Measurements from ENCODE around the gene RPF1. TPM values are rescaled to one million over a fixed set of nuclear protein-coding genes. Genes with fewer than 3 reads are reported as not detected.
"Not testable (repeated sequence)": the region's sequence is repeated elsewhere in the genome, so short reads cannot be mapped to it uniquely, and the experiment has no call there.

RPF1 gene
- polyA plus RNA-seq, 1 donor (not counting 4 experiments of a cell fraction or from before 2014, with no cell fraction given) = 57.8 TPM

- dilution Hi-C loops (cut with MboI; ENCODE audit: extremely low pct_ligation_motif_present, low sequenced_read_pairs) = no loop called here
- FAIRE-seq (no peak), DNase-seq (ENCODE audit: low read depth, low spot score) (no peak)
- peak overlapping the region; percentile 65 to 100 (median 99) for H3K4me3 ChIP-seq (ENCODE audit: control insufficient read depth in 2 of 3, extremely low read depth in 1 of 3, insufficient read depth in 2 of 3, low read depth in 1 of 3, low read length in 3 of 3)
- peaks cover 38% of the 10 kb centered on the region for H3K79me2 ChIP-seq (ENCODE audit: control insufficient read depth, insufficient read depth, low read length)
- peaks cover 2% of the 10 kb centered on the region for H4K20me1 ChIP-seq (ENCODE audit: control insufficient read depth, extremely low read depth, insufficient read depth, low read length)
- H3K9me3 ChIP-seq (ENCODE audit: control insufficient read depth, low read depth, low read length) = no peaks in the 10 kb centered on the region
- no peaks in the 10 kb centered on the region for H3K27me3 ChIP-seq (ENCODE audit: control insufficient read depth, extremely low read depth, insufficient read depth, low read length)
- H3K36me3 ChIP-seq (ENCODE audit: control insufficient read depth in 2 of 2, extremely low read depth in 1 of 2, insufficient read depth in 2 of 2, low read length in 2 of 2) = no peaks in the 10 kb centered on the region
- peak overlapping the region; percentile 72 for H3K4me2 ChIP-seq (ENCODE audit: control insufficient read depth, extremely low read depth, insufficient read depth, low read depth, low read length)
- peak overlapping the region; percentile 89 for H2AFZ ChIP-seq (ENCODE audit: control insufficient read depth, low read length)
- TF ChIP-seq, protein P1, sequence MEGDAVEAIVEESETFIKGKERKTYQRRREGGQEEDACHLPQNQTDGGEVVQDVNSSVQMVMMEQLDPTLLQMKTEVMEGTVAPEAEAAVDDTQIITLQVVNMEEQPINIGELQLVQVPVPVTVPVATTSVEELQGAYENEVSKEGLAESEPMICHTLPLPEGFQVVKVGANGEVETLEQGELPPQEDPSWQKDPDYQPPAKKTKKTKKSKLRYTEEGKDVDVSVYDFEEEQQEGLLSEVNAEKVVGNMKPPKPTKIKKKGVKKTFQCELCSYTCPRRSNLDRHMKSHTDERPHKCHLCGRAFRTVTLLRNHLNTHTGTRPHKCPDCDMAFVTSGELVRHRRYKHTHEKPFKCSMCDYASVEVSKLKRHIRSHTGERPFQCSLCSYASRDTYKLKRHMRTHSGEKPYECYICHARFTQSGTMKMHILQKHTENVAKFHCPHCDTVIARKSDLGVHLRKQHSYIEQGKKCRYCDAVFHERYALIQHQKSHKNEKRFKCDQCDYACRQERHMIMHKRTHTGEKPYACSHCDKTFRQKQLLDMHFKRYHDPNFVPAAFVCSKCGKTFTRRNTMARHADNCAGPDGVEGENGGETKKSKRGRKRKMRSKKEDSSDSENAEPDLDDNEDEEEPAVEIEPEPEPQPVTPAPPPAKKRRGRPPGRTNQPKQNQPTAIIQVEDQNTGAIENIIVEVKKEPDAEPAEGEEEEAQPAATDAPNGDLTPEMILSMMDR (optimal IDR thresholded peaks at IDR 0.05 in 1 of 3, IDR thresholded peaks at IDR 0.05 in 1 of 3, conservative IDR thresholded peaks at IDR 0.05 in 1 of 3; ENCODE audit: extremely low read depth in 1 of 3, insufficient read depth in 2 of 3, low read length in 3 of 3) = no peak
- no peak for TF ChIP-seq EZH2 (IDR thresholded peaks at IDR 0.05; ENCODE audit: low read length)
- peak overlapping the region; percentile 98 for H3K9ac ChIP-seq (ENCODE audit: control insufficient read depth, extremely low read depth, insufficient read depth, low read length)
- peak overlapping the region; percentile 97 for H3K27ac ChIP-seq (ENCODE audit: control insufficient read depth, insufficient read depth, low read length)
- peaks cover 15% of the 10 kb centered on the region for H3K4me1 ChIP-seq (ENCODE audit: control insufficient read depth, extremely low read depth, insufficient read depth, low read length)
- no peaks in the 10 kb centered on the region for H3K9me1 ChIP-seq (ENCODE audit: control insufficient read depth, extremely low read depth, insufficient read depth, low read length)
These were observed 27.8 kb downstream of the RPF1 start for GRCh38 chr1:84506729-84507453.

- Histone ChIP-seq H3K79me2 (ENCODE audit: control insufficient read depth, insufficient read depth, low read length) (peaks cover 28% of the 10 kb centered on the region), H3K4me1 (ENCODE audit: control insufficient read depth, extremely low read depth, insufficient read depth, low read length) (peaks cover 15% of the 10 kb centered on the region)
- H3K27ac ChIP-seq (ENCODE audit: control insufficient read depth, insufficient read depth, low read length); H3K36me3 ChIP-seq (ENCODE audit: control insufficient read depth in 2 of 2, extremely low read depth in 1 of 2, insufficient read depth in 2 of 2, low read length in 2 of 2); H3K9me1 ChIP-seq (ENCODE audit: control insufficient read depth, extremely low read depth, insufficient read depth, low read length); dilution Hi-C loops (cut with MboI; ENCODE audit: extremely low pct_ligation_motif_present, low sequenced_read_pairs); H3K4me2 ChIP-seq (ENCODE audit: control insufficient read depth, extremely low read depth, insufficient read depth, low read depth, low read length); H3K4me3 ChIP-seq (ENCODE audit: control insufficient read depth in 2 of 3, extremely low read depth in 1 of 3, insufficient read depth in 2 of 3, low read depth in 1 of 3, low read length in 3 of 3); H3K9ac ChIP-seq (ENCODE audit: control insufficient read depth, extremely low read depth, insufficient read depth, low read length); DNase-seq (ENCODE audit: low read depth, low spot score); H3K27me3 ChIP-seq (ENCODE audit: control insufficient read depth, extremely low read depth, insufficient read depth, low read length); FAIRE-seq; H4K20me1 ChIP-seq (ENCODE audit: control insufficient read depth, extremely low read depth, insufficient read depth, low read length); H3K9me3 ChIP-seq (ENCODE audit: control insufficient read depth, low read depth, low read length); H2AFZ ChIP-seq (ENCODE audit: control insufficient read depth, low read length): not testable (repeated sequence)
These were observed 28.8 kb downstream of the RPF1 start for GRCh38 chr1:84507887-84508286.

- Histone ChIP-seq H3K79me2 (ENCODE audit: control insufficient read depth, insufficient read depth, low read length) (peaks cover 22% of the 10 kb centered on the region), H3K9me3 (ENCODE audit: control insufficient read depth, low read depth, low read length) (no peaks in the 10 kb centered on the region), H3K4me3 (ENCODE audit: control insufficient read depth in 2 of 3, extremely low read depth in 1 of 3, insufficient read depth in 2 of 3, low read depth in 1 of 3, low read length in 3 of 3) (no peak overlapping the region), H3K4me2 (ENCODE audit: control insufficient read depth, extremely low read depth, insufficient read depth, low read depth, low read length) (no peak overlapping the region), H3K9me1 (ENCODE audit: control insufficient read depth, extremely low read depth, insufficient read depth, low read length) (no peaks in the 10 kb centered on the region), H4K20me1 (ENCODE audit: control insufficient read depth, extremely low read depth, insufficient read depth, low read length) (no peaks in the 10 kb centered on the region), H2AFZ (ENCODE audit: control insufficient read depth, low read length) (no peak overlapping the region), H3K36me3 (ENCODE audit: control insufficient read depth in 2 of 2, extremely low read depth in 1 of 2, insufficient read depth in 2 of 2, low read length in 2 of 2) (no peaks in the 10 kb centered on the region), H3K27ac (ENCODE audit: control insufficient read depth, insufficient read depth, low read length) (no peak overlapping the region), H3K9ac (ENCODE audit: control insufficient read depth, extremely low read depth, insufficient read depth, low read length) (no peak overlapping the region), H3K27me3 (ENCODE audit: control insufficient read depth, extremely low read depth, insufficient read depth, low read length) (no peaks in the 10 kb centered on the region), H3K4me1 (ENCODE audit: control insufficient read depth, extremely low read depth, insufficient read depth, low read length) (peaks cover 9% of the 10 kb centered on the region)
- no peak for TF ChIP-seq EZH2 (IDR thresholded peaks at IDR 0.05; ENCODE audit: low read length)
- TF ChIP-seq, protein P1 (optimal IDR thresholded peaks at IDR 0.05 in 1 of 3, IDR thresholded peaks at IDR 0.05 in 1 of 3, conservative IDR thresholded peaks at IDR 0.05 in 1 of 3; ENCODE audit: extremely low read depth in 1 of 3, insufficient read depth in 2 of 3, low read length in 3 of 3) = no peak
- dilution Hi-C loops (cut with MboI; ENCODE audit: extremely low pct_ligation_motif_present, low sequenced_read_pairs) = no loop called here
- DNase-seq (ENCODE audit: low read depth, low spot score) (no peak), FAIRE-seq (no peak)
These were observed 29.4 kb downstream of the RPF1 start for GRCh38 chr1:84508510-84508909.

All from keratinocyte (primary cell).